ENCODE data around the gene CAVIN3.

CAVIN3 gene

GRCh38 chr11:6269994-6270393, 50.3 kb downstream of the CAVIN3 start:
- no peak for DNase-seq (ENCODE audit: low spot score)
